Activated CD4-positive, alpha-beta T cell treated with anti-CD3 and anti-CD28 coated beads for 4 hours (primary cell): ENCODE results near the gene PHF3.
"Not testable (repeated sequence)": the region's sequence is repeated elsewhere in the genome, so short reads cannot be mapped to it uniquely, and the experiment has no call there.

Experiments used
- DNase-seq, 2 donors: peaks; one replicate each; pipeline ENCODE4 v3.0.0-alpha.2; 2020

Gene PHF3

GRCh38 chr6:63714091-63714490 lies 78.5 kb downstream of the PHF3 start:
- DNase-seq, result no peak

- no peak for DNase-seq
These were observed 80.6 kb downstream of the PHF3 start for GRCh38 chr6:63716169-63716568.

GRCh38 chr6:63721181-63721580 lies 85.6 kb downstream of the PHF3 start:
- no peak for DNase-seq

- no peak for DNase-seq
These were observed 89.1 kb downstream of the PHF3 start for GRCh38 chr6:63724721-63725120.

- no peak for DNase-seq
These were observed 94.7 kb downstream of the PHF3 start for GRCh38 chr6:63730311-63730710.

- DNase-seq, result no peak
These were observed 96.3 kb downstream of the PHF3 start for GRCh38 chr6:63731930-63732329.

- DNase-seq, result no peak
These were observed 96.7 kb downstream of the PHF3 start for GRCh38 chr6:63732336-63732735.

GRCh38 chr6:63734923-63735322 lies 99.3 kb downstream of the PHF3 start:
- no peak for DNase-seq

GRCh38 chr6:63738190-63738589 lies 102.6 kb downstream of the PHF3 start:
- not testable (repeated sequence) for DNase-seq

- no peak for DNase-seq
These were observed 103.6 kb downstream of the PHF3 start for GRCh38 chr6:63739094-63739687.

- DNase-seq, result no peak
These were observed 105.1 kb downstream of the PHF3 start for GRCh38 chr6:63740709-63741108.

GRCh38 chr6:63742060-63742459 lies 106.5 kb downstream of the PHF3 start:
- DNase-seq, result no peak

- DNase-seq, result no peak
These were observed 108.1 kb downstream of the PHF3 start for GRCh38 chr6:63743691-63744090.

- no peak for DNase-seq
These were observed 109.2 kb downstream of the PHF3 start for GRCh38 chr6:63744810-63745209.

- DNase-seq, result no peak
These were observed 110.2 kb downstream of the PHF3 start for GRCh38 chr6:63745784-63746183.

GRCh38 chr6:63750400-63750799 lies 114.8 kb downstream of the PHF3 start:
- DNase-seq, result no peak

- not testable (repeated sequence) for DNase-seq
These were observed 121.7 kb downstream of the PHF3 start for GRCh38 chr6:63757275-63757674.

- DNase-seq, result no peak
These were observed 122.2 kb downstream of the PHF3 start for GRCh38 chr6:63757826-63758225.

- no peak for DNase-seq
These were observed 124.1 kb downstream of the PHF3 start for GRCh38 chr6:63759605-63760105.

- DNase-seq, result no peak
These were observed 124.6 kb downstream of the PHF3 start for GRCh38 chr6:63760199-63760598.

GRCh38 chr6:63764318-63764916 lies 128.8 kb downstream of the PHF3 start:
- no peak for DNase-seq
